NCI-H1417 (cell line): ENCODE results near the gene NOXA1.

ENCODE experiments used
- DNase-seq, 3 experiments: peaks; one replicate each; lab custom pipeline; 2025; lab: John Stamatoyannopoulos, UW

NOXA1 gene

GRCh38 chr9:137387891-137388560, 35.2 kb upstream of the NOXA1 start:
- DNase-seq, result no peak

- DNase-seq, result no peak
Measured at GRCh38 chr9:137388589-137389427, 34.4 kb upstream of the NOXA1 start.

- DNase-seq, result no peak
Measured at GRCh38 chr9:137389428-137389746, 33.8 kb upstream of the NOXA1 start.

GRCh38 chr9:137390553-137391410, 32.4 kb upstream of the NOXA1 start:
- DNase-seq, result peak in 2 of 3 experiments; percentile 50 to 75

- DNase-seq, result no peak
Measured at GRCh38 chr9:137391411-137391754, 31.8 kb upstream of the NOXA1 start.

GRCh38 chr9:137392232-137393007, 30.8 kb upstream of the NOXA1 start:
- no peak for DNase-seq

- no peak for DNase-seq
Measured at GRCh38 chr9:137393176-137394150, 29.7 kb upstream of the NOXA1 start.

GRCh38 chr9:137394866-137395665, 28.1 kb upstream of the NOXA1 start:
- DNase-seq, result no peak

- no peak for DNase-seq
Measured at GRCh38 chr9:137395666-137396010, 27.6 kb upstream of the NOXA1 start.

- no peak for DNase-seq
Measured at GRCh38 chr9:137396227-137396626, 27.0 kb upstream of the NOXA1 start.

GRCh38 chr9:137396634-137397367, 26.4 kb upstream of the NOXA1 start:
- no peak for DNase-seq

GRCh38 chr9:137397675-137398423, 25.3 kb upstream of the NOXA1 start:
- no peak for DNase-seq

- DNase-seq, result no peak
Measured at GRCh38 chr9:137398561-137399468, 24.4 kb upstream of the NOXA1 start.

- no peak for DNase-seq
Measured at GRCh38 chr9:137402746-137403145, 20.4 kb upstream of the NOXA1 start.

- DNase-seq, result no peak
Measured at GRCh38 chr9:137403269-137403668, 19.9 kb upstream of the NOXA1 start.

- no peak for DNase-seq
Measured at GRCh38 chr9:137404961-137405567, 18.1 kb upstream of the NOXA1 start.

- DNase-seq, result no peak
Measured at GRCh38 chr9:137405677-137406081, 17.5 kb upstream of the NOXA1 start.
